ENCODE results near the gene INTS4.

DNA sequence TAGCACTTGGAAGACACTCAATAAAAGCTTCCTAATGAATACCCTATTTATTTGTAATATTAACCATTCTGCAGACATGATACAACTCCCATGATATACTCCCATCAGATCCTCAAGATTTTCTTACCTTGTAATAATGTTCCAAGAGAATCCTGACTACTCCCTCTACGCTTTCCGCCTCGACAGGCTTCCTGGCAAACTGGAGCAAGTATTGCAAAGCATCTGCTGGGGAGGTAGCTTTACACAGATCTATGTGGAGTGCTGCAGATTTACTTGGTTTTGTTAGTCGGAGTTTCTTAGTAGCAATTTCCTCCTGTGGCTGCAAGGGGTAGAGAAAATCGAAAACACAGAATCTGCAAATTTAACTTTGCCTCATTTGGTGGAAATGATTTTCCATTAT lies 3.5 kb downstream of the INTS4 start:
- TF ChIP-seq, protein P1, sequence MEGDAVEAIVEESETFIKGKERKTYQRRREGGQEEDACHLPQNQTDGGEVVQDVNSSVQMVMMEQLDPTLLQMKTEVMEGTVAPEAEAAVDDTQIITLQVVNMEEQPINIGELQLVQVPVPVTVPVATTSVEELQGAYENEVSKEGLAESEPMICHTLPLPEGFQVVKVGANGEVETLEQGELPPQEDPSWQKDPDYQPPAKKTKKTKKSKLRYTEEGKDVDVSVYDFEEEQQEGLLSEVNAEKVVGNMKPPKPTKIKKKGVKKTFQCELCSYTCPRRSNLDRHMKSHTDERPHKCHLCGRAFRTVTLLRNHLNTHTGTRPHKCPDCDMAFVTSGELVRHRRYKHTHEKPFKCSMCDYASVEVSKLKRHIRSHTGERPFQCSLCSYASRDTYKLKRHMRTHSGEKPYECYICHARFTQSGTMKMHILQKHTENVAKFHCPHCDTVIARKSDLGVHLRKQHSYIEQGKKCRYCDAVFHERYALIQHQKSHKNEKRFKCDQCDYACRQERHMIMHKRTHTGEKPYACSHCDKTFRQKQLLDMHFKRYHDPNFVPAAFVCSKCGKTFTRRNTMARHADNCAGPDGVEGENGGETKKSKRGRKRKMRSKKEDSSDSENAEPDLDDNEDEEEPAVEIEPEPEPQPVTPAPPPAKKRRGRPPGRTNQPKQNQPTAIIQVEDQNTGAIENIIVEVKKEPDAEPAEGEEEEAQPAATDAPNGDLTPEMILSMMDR (IDR thresholded peaks at IDR 0.05), result no peak
- no peak for TF ChIP-seq POLR2A (IDR thresholded peaks at IDR 0.05)
